Epidermal melanocyte (primary cell): Measurements from ENCODE around the gene RPTOR.
"Not testable (repeated sequence)": the region's sequence is repeated elsewhere in the genome, so short reads cannot be mapped to it uniquely, and the experiment has no call there.

Experiments used
- DNase-seq: peaks from one replicate; pipeline ENCODE4 v3.0.0; 2011; ENCODE audit warnings: low spot score; ENCODE audit not compliant: insufficient read length

RPTOR gene

GRCh38 chr17:80794281-80795089, 249.8 kb downstream of the RPTOR start:
- no peak for DNase-seq

- no peak for DNase-seq
Observed at GRCh38 chr17:80795090-80795580, 250.5 kb downstream of the RPTOR start.

DNA sequence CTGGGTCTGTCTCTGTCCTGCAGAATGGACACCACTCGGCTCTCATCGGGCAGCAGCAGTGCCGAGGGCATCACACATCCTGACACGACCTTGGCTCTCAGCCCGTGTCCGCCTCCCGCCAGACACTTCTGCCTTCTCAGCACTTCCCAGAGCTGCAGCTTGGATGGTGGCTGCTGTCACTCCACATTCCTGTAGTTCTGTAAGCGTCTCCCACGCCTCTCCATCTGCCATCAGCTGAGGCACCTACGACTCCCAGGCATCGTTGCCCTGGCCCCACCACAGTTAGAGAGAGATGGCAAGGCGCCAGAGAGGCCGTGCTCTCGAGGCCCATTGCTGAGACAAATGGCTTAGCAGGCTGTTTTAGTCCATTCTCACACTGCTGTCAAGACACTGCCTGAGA, 251.1 kb downstream of the RPTOR start:
- no peak for DNase-seq

GRCh38 chr17:80796430-80796861, 251.8 kb downstream of the RPTOR start:
- DNase-seq, result no peak

DNA sequence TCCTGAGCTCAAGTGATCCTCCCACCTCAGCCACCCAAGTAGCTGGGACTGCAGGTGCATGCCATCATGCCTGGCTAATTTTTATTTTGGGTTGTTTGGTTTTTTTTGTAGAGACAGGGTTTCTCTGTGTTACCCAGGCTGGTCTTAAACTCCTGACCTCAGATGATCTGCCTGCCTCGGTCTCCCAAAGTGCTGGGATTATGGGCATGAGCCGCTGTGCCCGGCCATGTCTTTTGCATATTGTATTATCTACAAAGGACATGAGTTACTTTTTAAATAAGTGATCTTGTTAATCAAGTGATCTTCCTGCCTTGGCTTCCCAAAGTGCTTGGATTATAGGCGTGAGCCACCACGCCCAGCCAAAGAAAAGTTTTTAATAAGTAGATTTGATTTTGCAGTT, 252.6 kb downstream of the RPTOR start:
- not testable (repeated sequence) for DNase-seq

DNA sequence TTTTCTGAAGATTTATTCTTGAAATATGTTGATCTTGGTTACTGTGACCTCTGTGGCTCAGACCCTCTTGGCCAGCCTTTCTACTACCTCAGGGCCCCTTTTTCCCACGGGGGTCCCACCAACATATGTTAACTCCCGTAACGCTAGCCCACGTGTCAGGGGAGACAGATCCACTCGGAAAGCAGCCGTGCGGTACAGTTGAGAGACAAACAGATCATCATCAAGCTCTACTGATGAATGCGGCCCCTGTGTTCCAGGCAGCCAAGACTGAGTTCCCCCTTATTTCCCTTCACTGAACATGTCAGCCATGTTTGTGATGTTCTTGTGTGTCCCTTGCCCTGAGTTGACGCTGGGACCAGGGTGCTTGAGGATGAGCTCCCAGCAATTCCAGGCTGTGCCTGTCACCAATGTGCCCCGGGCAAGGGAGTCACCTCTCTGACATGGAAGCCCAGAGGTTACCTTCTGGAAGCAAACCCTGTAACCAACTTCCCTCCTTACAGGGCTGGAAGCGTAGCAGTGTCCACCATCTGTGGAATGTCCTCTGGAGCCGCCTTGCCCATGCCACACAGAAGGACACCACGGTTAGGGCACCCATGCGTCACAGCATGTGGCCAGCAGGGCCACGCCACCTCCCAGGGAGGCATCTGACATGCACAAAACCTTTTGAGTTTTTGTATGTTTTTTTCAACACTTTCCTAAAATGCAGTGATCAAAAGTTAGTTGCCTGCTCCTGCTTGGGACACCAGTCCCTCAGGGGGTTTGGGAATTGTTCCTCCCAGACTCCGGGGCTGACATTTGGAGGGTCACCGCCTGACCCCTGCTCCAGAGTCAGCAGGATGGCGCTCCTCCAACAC, 253.3 kb downstream of the RPTOR start:
- DNase-seq, result no peak

DNA sequence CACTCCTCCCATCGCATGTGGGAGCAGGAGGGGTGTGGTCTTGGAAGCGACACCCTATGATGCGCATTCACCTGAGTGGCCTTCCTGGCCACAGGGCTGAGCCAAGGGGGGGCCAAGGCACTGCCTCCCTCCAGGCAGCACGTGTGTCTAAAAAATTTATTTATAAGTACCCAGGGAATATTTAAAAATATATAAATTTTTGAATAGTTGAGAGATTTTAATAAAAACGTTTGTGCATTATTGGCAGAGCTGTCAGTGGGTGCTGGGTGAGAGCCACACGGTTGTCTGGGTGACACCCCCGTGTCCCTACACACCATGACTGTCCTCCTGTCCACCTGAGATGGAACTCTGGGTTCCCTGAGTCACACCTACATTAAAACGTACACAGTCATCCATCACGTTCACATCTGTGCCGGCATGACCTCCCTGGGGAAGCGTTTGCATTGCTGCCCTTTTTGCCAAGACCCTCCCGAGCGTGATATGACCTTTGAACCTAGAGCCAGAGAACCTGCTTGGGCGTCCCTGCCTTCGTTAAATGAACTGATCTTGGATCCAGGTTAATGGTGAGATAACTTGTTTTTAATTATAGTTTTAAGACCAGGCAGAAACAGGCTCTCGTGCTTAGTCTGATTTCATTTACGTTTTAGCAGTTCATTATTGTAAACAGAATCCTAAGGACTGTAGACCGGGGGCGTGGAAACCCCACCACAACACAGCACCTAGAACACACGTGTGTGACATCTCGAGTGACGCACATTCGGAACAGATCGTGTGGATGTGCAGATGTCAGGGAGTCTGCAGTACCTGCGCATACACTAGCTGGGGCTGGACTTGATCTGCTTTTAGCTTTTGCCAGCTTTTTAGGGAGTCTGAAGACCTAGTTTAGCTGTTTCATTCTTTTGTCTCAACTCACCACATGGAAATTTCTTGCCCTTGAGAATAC, 254.2 kb downstream of the RPTOR start:
- DNase-seq, result no peak

- DNase-seq, result no peak
Observed at GRCh38 chr17:80799538-80800480, 255.2 kb downstream of the RPTOR start.

DNA sequence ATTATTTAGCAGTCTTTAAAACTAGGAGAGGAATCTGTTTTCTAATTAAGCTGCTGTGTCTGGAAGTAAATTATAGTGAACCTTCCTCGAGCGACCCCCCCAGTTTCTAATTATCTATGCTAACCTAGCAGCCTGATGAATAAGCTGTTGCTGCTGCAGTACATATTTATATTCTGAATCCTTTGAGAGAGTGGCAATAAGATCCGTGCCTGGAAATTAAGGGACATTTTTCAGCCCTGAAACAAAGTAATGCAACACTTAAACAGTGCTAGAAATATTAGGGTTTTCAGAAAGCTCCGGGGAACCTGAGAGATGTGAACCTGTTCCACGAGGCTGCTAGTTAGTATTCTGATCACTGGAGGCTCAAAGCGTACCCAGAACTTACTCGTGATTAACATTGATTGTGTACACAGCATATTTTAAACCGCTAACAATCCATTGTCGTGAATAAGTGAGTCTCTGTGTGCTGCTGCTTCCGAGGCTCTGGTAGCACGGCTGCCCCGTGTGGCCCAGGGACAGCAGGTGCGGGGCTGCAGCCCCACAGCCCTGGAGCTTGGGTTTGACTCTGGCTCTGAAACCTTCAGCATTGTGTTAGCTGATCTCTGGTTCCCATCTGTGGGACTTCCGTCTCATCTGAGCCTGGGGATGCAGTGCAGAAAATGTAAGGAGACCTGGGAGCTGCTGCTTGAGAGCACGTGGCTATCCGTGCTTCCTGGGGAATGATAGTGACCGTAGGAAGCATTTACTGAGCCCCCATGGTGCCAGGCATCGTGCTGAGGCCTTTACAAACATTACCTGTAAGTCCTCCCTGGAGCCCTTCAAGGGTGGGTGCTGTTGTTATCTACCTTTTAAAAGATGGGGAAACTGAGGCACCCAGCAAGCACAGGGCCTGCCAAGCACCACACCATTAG, 256.1 kb downstream of the RPTOR start:
- no peak for DNase-seq

DNA sequence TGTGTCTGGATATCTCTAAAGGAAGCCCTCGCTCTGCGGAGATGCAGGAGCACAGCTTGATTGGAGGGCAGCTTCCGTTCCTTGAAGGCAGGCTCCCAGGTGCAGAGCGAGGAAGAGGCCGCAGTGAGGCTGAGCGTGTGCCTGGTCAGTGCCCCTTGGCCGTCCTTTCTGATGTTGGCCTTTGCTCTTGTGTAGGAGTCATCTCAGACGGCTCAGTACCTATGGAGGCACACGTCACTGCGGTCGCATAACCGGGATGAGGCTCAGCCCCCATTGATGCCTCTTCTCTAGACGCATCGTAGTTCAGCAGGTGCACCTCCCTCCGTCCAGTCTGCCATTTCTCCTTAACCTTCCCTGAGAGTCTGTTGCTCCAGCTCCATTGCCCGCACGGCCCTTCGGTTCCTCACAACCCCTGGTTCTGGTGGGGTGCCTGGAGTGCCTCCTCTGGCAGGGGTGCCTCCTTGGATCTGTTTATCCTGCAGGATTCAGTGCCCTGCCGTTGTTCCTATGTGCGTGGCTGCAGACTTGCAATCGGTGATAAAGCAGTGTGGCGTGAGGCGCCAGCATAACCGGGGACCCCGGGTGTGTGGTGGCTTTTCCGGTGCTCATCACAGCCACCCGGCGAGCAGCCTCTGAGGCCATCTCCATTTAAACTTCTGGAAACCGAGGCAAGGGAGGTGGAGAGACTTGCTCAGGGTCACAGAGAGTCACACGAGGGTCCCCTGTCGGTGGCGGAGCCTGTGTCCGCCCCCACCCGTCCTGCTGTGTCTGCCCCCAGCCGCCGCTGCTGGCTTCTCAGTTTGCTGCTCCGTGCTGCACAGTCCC, 258.2 kb downstream of the RPTOR start:
- no peak for DNase-seq

DNA sequence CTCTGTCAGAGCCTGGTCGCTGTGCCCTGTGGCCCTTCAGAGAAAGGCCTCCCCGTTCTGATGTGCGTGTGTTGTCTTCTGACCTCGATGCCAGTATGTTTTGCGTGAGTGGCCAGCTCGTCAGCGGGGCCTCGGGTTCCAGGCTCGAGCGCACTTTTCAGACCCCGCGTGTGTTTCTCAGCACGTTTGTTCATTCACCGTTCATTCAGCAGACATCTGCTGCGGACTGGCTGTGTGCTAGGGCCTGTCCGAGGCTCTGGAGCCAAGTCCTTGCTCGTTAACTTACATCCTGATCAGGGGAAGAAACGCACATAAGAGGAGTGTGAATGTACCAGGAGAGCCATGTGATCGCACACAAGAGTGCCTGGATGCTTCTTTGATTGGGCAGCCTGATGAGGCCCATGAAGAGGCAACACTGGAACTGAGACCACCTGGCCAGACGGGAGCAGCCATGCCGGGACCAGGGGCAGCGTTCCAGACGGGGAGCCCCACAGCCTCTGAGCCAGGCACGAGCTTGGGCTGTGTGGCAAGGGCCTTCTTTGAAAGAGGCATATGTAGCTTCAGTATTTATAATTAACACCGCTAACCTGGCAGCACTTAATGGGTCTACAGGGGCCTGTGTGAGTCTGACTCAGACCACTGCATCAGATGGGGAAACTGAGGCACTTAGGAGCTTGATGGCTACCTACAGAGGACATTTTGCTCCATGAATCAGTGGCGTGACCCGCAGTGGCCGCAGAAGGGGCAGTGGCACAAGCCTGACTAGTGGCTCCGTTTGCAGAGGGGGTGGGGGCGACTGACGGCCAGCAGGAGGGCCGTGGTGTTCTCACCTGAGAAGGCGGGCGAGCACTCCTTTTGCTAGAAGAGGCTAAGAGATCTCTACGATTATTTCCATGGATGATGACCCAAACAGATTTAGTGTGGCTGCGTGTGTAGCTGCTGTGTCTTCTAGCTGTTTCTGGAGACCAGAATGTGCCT, 259.1 kb downstream of the RPTOR start:
- DNase-seq, result no peak

DNA sequence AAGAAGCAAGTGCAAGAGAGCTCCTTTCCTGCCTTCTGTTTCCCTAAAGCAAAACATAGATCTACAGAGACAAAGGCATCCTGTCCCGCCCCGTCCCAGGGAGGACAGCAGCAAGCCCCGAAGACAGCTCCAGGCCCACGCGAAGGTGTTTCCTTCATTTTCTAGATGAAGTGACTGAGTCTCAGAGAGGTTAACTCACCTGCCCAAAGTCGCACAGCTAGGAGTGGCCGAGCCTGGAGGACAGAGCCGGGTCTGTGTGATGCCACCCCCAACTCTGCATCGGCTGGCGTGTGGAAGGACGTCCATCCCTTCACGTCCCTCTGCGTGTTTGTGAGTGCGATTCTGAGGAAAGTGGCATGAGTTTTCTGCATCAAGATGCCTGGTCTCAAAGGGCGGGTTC, 259.8 kb downstream of the RPTOR start:
- no peak for DNase-seq

- no peak for DNase-seq
Observed at GRCh38 chr17:80805032-80805751, 260.6 kb downstream of the RPTOR start.

DNA sequence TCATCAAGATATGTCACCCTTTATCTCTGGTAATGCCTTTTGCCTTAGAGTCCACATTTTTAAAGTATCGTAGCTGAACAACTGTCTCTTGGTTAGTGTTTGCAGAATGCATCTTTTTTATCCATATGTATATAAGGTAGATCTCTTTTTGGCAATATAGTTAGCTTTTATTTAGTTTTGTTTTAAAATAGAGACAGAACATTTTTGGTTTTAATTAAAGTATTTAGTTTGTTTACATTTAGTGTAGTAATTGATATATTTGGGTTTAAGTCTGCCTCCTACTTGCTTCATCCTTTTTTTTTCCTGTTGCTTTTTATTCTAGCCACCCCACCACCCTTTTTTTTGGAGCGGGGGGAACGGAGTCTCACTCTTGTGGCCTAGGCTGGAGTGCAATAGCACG, 262.4 kb downstream of the RPTOR start:
- DNase-seq, result no peak

- no peak for DNase-seq
Observed at GRCh38 chr17:80807882-80808281, 263.2 kb downstream of the RPTOR start.
